EL (cell line): ENCODE data around the gene NOS1AP.
"Not testable (repeated sequence)": the region's sequence is repeated elsewhere in the genome, so short reads cannot be mapped to it uniquely, and the experiment has no call there.

Experiments used
- DNase-seq: peaks from one replicate; pipeline ENCODE4 v3.0.0-alpha.2; 2016

Gene NOS1AP

DNA sequence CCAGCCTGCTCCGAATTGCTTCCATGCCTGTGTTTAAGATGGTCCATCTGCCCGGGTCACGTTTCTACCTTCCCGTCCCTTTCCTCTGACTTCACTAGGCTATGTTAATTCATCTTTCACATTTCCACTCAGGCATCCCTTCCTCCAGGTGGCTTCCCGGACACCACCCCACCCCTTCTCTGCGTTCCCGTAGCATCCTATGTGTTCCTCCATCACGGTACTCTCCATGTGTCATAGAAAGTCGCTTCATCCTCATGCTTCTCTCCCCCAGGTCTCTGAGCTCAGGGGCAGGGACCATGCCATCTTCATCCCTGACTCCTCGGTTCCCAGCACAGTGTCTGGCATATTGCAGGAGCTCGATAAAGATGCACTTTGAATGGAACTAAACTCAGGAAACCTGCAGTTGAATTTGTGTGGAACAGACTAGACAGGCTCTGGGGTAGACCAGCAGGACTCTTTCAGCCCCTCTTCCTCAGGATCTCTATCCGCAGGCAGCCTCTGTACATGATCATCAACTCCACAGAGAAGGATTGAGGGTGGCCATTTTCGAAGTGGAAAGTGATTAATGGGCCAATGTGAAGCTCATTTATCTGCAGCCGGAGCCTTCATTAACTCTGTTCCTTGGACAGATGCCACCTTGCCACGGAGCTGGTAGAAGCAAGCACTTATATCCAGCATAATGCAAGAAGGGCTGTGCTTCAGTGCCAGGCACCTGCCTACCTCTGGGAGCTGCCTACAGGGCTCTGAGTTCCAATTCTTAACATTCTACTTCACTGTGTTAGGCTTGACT is 321.1 kb downstream of the NOS1AP start:
- no peak for DNase-seq

DNA sequence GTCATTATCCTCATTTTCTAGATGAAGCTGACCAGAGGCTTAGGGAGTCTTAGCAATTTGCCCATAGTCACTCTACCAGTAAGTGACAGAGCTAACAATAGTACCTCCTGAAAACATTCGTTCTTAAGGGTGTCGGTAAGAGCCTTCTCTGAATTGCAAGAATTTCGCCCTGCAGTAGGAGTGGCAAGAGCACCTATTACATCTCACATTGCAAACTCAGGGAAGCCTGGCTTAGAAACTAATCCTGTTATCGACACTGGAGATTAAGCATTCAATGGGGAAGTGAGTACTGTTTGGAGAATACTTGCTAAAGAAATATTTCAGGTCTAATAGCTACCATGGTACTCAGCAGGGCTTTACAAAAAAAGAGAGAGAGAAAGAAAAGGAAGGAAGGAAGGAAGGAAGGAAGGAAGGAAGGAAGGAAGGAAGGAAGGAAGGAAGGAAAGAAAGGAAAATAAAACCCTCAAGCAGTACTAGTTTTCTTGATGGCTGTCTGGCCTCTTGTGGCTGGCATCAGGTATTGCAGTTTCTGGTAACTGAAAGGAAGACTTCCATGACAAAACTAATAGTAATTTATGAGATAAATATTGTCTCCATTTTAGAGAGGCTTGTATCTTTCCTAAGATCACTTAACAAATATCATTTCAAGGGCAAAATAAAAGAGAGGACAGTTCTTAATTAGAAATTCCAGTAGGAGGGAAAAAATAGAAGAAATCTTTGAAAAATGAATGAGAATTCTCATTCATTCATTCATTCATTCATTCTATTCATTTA is 322.5 kb downstream of the NOS1AP start:
- DNase-seq = peak; percentile 50

DNA sequence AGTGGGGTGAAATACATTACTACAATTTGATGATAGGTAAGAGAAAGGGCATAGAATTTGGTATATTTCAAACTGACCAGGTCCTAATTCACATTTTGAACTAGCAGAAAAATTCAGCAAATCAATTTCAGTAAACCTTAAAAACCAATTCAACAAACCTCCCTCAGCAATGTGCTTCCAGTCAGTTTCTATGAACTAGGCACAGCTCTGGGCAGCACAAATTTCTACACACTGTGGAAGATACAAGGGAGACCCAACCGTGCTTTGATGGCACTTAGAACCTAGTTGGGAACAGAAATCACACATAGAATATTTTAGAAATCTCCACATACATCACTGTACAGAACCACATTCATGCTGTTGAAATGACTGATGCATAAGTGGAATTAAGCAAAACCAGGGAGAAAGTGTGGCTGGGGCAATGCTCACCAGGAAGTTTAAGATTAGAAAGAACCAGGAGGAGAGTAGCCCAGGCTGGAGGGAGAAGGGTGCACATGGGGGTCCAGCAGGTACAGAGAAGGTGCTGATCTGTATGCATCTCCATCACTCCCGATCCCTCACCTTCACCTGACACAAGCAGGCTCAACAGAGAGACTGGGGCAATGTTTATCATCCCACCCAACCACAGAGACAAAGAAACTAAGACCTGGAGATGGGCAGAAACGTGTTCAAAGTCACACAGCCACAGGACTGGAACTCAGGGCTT is 326.9 kb downstream of the NOS1AP start:
- no peak for DNase-seq

GRCh38 chr1:162397039-162397448 is 327.6 kb downstream of the NOS1AP start:
- peak; percentile 31 for DNase-seq

DNA sequence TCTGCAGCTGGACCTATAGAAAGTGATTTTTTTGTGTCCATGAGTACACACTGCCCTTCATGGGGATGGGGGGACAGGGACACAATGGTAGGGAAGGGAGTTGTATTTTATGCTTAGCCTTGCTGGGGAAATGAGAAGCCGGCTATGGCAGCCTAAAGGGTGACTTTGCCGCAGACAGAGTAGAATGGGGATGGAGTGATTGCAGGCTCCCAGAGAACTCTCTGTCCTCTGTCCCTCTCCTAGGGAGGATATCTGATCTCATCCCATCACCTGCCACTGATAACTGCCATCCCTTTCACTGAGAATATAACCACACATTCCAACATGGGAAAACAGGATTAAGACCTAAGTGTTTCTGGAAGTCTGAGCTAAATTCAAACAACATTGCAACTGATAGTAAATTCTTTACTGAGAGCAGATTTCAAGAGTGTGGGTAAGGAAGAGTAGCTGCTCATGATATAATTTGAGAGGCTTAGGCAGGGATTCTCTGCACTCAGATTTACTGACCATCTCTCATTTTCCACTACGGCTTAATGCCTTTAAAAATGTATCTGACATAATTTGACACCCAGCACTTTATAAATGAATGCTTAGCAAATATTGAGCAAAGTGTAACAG is 328.6 kb downstream of the NOS1AP start:
- no peak for DNase-seq

- no peak for DNase-seq
Observed at GRCh38 chr1:162398999-162399580, 329.6 kb downstream of the NOS1AP start.

DNA sequence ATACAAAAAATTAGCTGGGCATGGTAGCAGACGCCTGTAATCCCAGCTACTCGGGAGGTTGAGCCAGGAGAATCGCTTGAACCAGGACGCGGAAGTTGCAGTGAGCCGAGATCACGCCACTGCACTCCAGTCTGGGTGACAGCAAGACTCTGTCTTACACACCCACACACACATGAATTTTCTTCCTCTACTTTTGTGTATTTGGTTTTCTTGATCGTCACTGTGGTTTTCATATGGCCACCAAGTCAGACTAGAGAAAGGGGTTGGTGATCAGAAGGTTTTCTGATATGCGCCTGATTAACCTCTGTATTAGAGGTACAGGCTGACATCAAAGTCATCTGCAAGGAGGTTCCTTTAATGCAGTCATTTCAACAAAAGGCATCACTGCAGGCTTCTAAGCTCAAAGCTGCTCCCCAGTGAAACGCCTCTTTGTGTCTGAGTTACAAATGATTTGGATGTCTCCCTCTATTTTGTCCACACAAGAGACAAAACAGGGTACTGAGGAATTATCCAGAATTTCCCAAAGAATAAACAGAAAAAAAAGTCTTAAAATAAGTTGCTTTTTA is 331.4 kb downstream of the NOS1AP start:
- no peak for DNase-seq

DNA sequence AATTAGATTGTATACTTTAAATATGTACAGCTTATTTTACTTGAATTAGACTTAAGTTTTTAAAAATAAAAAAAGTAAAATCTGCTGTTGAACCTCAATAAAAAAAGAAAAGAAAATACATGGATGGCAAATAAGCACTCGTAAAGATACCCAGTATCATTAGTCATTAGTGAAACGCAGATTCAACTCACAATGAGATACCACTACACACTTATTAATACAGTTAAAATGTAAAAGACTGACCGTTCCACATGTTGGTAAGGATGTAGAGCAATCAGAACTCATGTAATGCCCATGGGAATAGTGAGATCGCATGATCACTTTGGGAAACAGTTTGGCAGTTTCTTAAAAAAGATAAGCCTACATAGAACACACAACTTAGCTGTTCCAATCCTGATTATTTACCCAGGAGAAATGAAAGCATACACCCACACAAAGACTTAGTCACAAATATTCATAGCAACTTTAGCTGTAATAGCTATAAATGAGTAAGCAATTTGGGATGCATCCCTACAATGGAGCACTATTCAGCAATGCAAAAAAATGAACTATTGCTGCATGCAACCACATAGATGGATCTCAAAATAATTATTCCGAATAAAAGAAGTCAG is 335.2 kb downstream of the NOS1AP start:
- peak; percentile 74 for DNase-seq

GRCh38 chr1:162405800-162406199 is 336.3 kb downstream of the NOS1AP start:
- peak; percentile 55 for DNase-seq

- DNase-seq = peak; percentile 20
Observed at GRCh38 chr1:162406811-162407210, 337.3 kb downstream of the NOS1AP start.

DNA sequence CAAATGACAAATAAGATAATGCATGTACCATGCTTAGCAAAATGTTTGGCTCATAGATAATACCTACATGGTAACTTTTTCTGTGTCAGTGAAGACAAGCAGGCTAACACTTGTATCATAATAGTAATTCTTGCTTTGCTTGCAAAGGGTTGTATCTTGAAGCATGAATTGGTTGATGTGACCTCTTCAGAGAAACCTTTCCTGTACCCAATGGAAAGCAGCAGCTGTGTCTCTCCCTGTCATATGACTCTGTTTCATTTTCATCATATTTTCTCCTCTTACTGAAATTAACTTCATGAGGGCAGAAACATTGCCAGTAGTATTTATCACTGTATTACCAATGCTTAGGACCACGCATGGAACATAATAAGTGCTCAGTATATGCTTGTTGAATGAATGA is 338.0 kb downstream of the NOS1AP start:
- DNase-seq = no peak

GRCh38 chr1:162412002-162412401 is 342.5 kb downstream of the NOS1AP start, which contains the start of gene SH2D1B:
Gene SH2D1B, minus strand, starts transcription at chr1:162412136. Its CDS starts 120 bp downstream, at chr1:162412016.
- DNase-seq = no peak

- no peak for DNase-seq
Observed at GRCh38 chr1:162416215-162416614, 346.7 kb downstream of the NOS1AP start.

DNA sequence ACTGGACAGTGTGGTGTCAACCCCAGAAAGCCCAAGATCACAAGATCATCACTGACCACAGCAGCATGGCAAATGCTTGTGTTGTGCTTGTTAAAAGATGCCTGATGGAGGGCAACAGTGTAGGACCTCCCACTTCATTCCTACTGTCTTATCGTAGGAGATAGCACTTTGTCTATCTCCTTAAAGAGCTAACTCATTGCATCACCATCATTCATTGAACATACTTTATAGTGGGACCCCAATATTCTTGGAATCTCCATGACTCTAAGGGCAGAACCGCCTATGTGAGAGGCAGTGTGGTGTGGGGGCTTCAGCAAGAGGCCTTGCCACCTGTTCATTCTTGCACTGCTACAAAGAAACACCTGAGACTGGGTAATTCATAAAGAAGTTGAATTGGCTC is 347.4 kb downstream of the NOS1AP start:
- DNase-seq = no peak

GRCh38 chr1:162417650-162418049 is 348.2 kb downstream of the NOS1AP start:
- DNase-seq = no peak

DNA sequence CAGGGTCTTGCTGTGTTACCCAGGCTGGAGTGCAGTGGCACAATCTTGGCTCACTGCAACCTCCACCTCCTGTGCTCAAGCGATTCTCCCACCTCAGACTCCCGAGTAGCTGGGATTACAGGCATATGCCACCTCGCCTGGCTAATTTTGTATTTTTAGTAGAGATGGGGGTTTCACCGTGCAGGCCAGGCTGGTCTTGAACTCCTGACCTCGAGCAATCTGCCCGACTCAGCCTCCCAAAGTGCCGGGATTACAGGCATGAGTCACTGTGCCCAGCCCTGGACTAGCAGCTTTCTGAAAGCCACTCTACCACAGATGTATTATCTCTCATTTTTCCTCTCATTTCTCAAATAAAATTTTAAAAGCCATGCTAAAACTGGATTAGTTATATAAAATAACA is 349.1 kb downstream of the NOS1AP start:
- not testable (repeated sequence) for DNase-seq

DNA sequence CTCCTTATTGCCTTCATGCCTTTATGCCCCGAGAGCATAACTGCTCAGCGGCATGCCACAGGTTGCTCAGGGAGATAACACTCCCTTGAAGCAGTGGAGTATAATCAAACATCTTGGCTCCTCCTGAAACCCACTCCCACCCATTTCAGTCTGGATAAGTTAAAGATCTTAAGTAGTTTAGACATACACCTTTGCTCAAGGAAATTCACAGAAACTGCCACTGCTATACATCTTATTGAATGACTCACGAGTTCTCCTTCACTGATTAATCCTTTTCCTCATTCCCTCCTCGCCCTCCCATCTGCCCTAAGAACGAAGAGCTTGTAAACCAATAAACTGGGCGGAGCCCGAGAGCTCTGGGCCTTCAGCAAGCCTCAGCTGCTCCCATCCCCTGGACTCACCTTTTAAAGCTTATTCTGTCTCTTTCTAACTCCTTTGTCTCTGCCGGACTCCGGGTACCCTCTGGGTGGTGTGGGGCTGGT is 350.0 kb downstream of the NOS1AP start:
- DNase-seq = peak; percentile 58
